Stimulated activated CD4-positive, alpha-beta T cell treated with anti-CD3 and anti-CD28 coated beads, Interleukin-1b, Interleukin-23, amount 100 ng/mL, for 4 hours (primary cell): ENCODE results near the gene C3orf38.
"Not testable (repeated sequence)": the region's sequence is repeated elsewhere in the genome, so short reads cannot be mapped to it uniquely, and the experiment has no call there.

Experiments
- DNase-seq, 2 donors: peaks; one replicate each; pipeline ENCODE4 v3.0.0-alpha.2; 2020; ENCODE audit warnings: low read depth in 2 of 2

The C3orf38 gene

GRCh38 chr3:88149509-88150362 is at the start of gene C3orf38:
Gene C3orf38 (plus strand): TSS chr3:88149959. CDS start chr3:88150053, 94 bp downstream.
- peak; percentile 58 to 68 for DNase-seq

GRCh38 chr3:88101142-88101541 is 48.6 kb upstream of the C3orf38 start:
- DNase-seq = no peak

- DNase-seq = no peak
Observed at GRCh38 chr3:88105325-88105724, 44.4 kb upstream of the C3orf38 start.

GRCh38 chr3:88112289-88112688 is 37.5 kb upstream of the C3orf38 start:
- no peak for DNase-seq

GRCh38 chr3:88113311-88114162 is 36.2 kb upstream of the C3orf38 start:
- peak in 1 of 2 donors; percentile 61 for DNase-seq

GRCh38 chr3:88114878-88115549 is 34.7 kb upstream of the C3orf38 start:
- DNase-seq = no peak

- DNase-seq = no peak
Observed at GRCh38 chr3:88117683-88118082, 32.1 kb upstream of the C3orf38 start.

GRCh38 chr3:88118603-88119002 is 31.2 kb upstream of the C3orf38 start:
- DNase-seq = not testable (repeated sequence)

- DNase-seq = no peak
Observed at GRCh38 chr3:88123526-88123925, 26.2 kb upstream of the C3orf38 start.

- DNase-seq = no peak
Observed at GRCh38 chr3:88131695-88132094, 18.1 kb upstream of the C3orf38 start.

- no peak for DNase-seq
Observed at GRCh38 chr3:88132894-88133293, 16.9 kb upstream of the C3orf38 start.

- no peak for DNase-seq
Observed at GRCh38 chr3:88133711-88134263, 16.0 kb upstream of the C3orf38 start.

- DNase-seq = no peak
Observed at GRCh38 chr3:88137836-88138235, 11.9 kb upstream of the C3orf38 start.

- DNase-seq = no peak
Observed at GRCh38 chr3:88141458-88142083, 8.2 kb upstream of the C3orf38 start.

GRCh38 chr3:88142094-88142624 is 7.6 kb upstream of the C3orf38 start:
- no peak for DNase-seq

GRCh38 chr3:88147261-88147660 is 2.5 kb upstream of the C3orf38 start:
- DNase-seq = no peak

- no peak for DNase-seq
Observed at GRCh38 chr3:88148651-88149050, 1.1 kb upstream of the C3orf38 start.

GRCh38 chr3:88149101-88149508 is 654 bp upstream of the C3orf38 start:
- peak in 1 of 2 donors; percentile 43 for DNase-seq

GRCh38 chr3:88150371-88150770 is 612 bp downstream of the C3orf38 start:
- DNase-seq = peak in 1 of 2 donors; percentile 18

- no peak for DNase-seq
Observed at GRCh38 chr3:88150806-88151205, 1.0 kb downstream of the C3orf38 start.

- no peak for DNase-seq
Observed at GRCh38 chr3:88151358-88151757, 1.6 kb downstream of the C3orf38 start.
